Activated CD4-positive, alpha-beta T cell treated with anti-CD3 and anti-CD28 coated beads for 1 hour (primary cell): ENCODE measurements around the gene DACH1.
"Not testable (repeated sequence)": the region's sequence is repeated elsewhere in the genome, so short reads cannot be mapped to it uniquely, and the experiment has no call there.

Experiments
- DNase-seq: peaks from one replicate; pipeline ENCODE4 v3.0.0-alpha.2; 2020

The DACH1 gene

GRCh38 chr13:71827241-71827640 lies 39.8 kb downstream of the DACH1 start:
- no peak for DNase-seq

GRCh38 chr13:71820699-71821098 lies 46.3 kb downstream of the DACH1 start:
- DNase-seq: no peak

- DNase-seq: no peak
Measured at GRCh38 chr13:71817335-71817734, 49.7 kb downstream of the DACH1 start.

GRCh38 chr13:71814806-71815360 lies 52.1 kb downstream of the DACH1 start:
- no peak for DNase-seq

- no peak for DNase-seq
Measured at GRCh38 chr13:71813187-71813586, 53.8 kb downstream of the DACH1 start.

- no peak for DNase-seq
Measured at GRCh38 chr13:71811344-71811743, 55.7 kb downstream of the DACH1 start.

- no peak for DNase-seq
Measured at GRCh38 chr13:71808708-71809107, 58.3 kb downstream of the DACH1 start.

- DNase-seq: no peak
Measured at GRCh38 chr13:71806886-71807285, 60.1 kb downstream of the DACH1 start.

- DNase-seq: no peak
Measured at GRCh38 chr13:71803066-71803465, 63.9 kb downstream of the DACH1 start.

GRCh38 chr13:71801781-71802180 lies 65.2 kb downstream of the DACH1 start:
- DNase-seq: no peak

- DNase-seq: no peak
Measured at GRCh38 chr13:71801165-71801760, 65.7 kb downstream of the DACH1 start.

GRCh38 chr13:71799324-71799723 lies 67.7 kb downstream of the DACH1 start:
- no peak for DNase-seq

GRCh38 chr13:71798707-71799106 lies 68.3 kb downstream of the DACH1 start:
- no peak for DNase-seq

- no peak for DNase-seq
Measured at GRCh38 chr13:71797517-71797916, 69.5 kb downstream of the DACH1 start.

GRCh38 chr13:71789693-71790329 lies 77.2 kb downstream of the DACH1 start:
- no peak for DNase-seq

GRCh38 chr13:71789037-71789436 lies 78.0 kb downstream of the DACH1 start:
- no peak for DNase-seq

- no peak for DNase-seq
Measured at GRCh38 chr13:71787414-71787813, 79.6 kb downstream of the DACH1 start.

- DNase-seq: no peak
Measured at GRCh38 chr13:71786875-71787274, 80.1 kb downstream of the DACH1 start.

- DNase-seq: no peak
Measured at GRCh38 chr13:71785361-71785760, 81.6 kb downstream of the DACH1 start.

- no peak for DNase-seq
Measured at GRCh38 chr13:71780546-71780945, 86.5 kb downstream of the DACH1 start.

- DNase-seq: not testable (repeated sequence)
Measured at GRCh38 chr13:71778998-71779397, 88.0 kb downstream of the DACH1 start.

- no peak for DNase-seq
Measured at GRCh38 chr13:71775966-71776365, 91.0 kb downstream of the DACH1 start.

GRCh38 chr13:71774863-71775262 lies 92.1 kb downstream of the DACH1 start:
- DNase-seq: no peak

GRCh38 chr13:71773531-71773930 lies 93.5 kb downstream of the DACH1 start:
- DNase-seq: no peak

GRCh38 chr13:71772361-71772760 lies 94.6 kb downstream of the DACH1 start:
- no peak for DNase-seq
